NCI-H82 treated with DMSO at 0.1 percent for 48 hours (cell line): ENCODE measurements around the gene LRRC61.
"Not testable (repeated sequence)": the region's sequence is repeated elsewhere in the genome, so short reads cannot be mapped to it uniquely, and the experiment has no call there.

Source experiments
- DNase-seq: peaks from one replicate; lab custom pipeline; 2025; ENCODE audit not compliant: unreplicated experiment; lab: John Stamatoyannopoulos, UW

The LRRC61 gene, protein sequence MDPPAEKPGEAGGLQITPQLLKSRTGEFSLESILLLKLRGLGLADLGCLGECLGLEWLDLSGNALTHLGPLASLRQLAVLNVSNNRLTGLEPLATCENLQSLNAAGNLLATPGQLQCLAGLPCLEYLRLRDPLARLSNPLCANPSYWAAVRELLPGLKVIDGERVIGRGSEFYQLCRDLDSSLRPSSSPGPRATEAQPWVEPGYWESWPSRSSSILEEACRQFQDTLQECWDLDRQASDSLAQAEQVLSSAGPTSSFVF

DNA sequence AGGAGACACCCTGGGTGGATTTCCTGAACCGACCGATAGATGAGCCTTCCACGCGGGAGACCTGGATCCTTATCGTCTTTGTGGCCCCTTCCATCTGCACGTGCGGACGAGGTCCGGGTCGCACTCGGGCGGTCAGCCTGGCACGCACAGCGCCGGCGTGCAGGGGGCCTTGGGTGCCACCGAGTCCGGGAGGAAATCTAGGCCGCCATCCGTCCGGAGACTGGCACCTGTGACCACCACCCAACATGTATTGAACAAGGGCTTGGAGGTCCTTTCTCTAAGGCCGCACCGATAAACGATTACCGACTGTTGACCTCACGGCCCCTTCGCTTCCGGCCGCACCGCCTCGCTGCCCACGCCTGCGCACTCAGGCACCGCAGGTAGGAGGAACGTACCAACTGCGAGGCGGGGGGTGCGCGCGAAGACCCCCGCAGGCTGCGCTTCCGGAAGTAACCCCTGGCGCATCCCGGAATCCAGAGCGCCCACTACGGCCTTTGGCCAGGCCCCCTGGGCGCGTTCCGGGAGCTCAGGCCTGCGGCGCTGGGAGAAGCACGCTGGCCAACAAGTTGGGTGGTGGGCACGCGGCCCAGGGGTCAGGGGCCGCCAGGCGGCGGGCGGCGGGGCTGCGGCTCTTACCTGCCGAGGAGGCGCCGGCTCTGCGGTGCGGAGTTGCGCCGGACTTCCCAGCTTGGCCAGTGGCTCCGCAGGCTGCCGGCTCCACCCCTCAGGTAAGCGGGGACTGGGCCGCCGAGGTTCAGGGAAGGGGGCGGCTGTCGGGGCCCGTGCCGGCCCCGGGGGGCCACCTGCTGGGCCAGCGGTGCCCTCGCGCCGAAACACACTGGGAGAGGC lies at the start of gene LRRC61, which contains the start of gene ACTR3C:
Gene LRRC61 (plus strand): TSS at position 523 of the 849 bp plus-strand sequence. CDS start 13,507 bp downstream, outside the sequence.
Gene ACTR3C (minus strand): TSS at position 713 of the 849 bp plus-strand sequence. CDS start 28,249 bp downstream, outside the sequence.
- DNase-seq: peak; percentile 69

DNA sequence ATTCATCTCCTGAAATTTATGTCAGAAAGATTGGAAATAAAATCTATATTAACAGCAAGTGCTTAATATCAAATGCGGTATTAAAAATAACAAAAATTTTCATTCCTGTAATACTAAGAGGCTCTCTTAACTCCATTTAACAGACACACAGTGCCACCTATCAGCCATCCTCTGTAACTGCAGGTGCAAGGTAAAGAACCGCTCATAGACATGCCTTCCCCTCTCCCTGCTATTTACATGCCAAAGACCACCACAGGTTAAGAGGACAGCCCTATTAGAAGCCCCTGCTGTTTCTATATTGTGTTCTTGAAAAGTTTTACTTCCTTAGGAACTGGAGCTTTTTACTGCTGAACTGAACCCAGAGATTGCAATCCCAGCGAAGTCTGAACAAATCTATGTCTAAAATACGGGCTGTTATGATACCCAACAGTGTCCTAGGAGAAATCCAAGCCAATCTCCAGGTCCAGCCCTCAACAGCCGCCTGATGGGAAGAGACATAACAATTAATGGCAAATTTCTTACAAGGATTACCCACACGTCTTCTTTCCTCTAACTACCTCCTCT lies 46.9 kb upstream of the LRRC61 start:
- DNase-seq: peak; percentile 9

DNA sequence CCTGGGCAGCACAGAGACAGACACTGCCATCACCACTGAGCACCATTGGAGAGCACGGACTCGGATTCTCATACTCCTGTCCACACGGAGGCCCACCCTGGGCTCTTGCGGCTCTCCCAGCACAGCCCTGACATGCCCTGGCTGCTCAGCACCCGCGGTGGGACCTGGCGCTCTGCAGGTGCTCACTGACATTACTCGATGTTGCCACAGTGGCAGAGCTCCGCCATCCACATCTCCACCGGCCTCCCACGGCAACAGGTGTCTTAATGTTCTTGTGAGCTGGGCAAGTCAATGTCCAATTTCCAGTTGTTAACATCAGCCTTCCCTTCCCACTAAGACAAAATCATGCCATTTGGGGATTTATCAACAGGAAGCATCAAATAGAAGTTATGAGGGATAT lies 44.8 kb upstream of the LRRC61 start:
- not testable (repeated sequence) for DNase-seq

DNA sequence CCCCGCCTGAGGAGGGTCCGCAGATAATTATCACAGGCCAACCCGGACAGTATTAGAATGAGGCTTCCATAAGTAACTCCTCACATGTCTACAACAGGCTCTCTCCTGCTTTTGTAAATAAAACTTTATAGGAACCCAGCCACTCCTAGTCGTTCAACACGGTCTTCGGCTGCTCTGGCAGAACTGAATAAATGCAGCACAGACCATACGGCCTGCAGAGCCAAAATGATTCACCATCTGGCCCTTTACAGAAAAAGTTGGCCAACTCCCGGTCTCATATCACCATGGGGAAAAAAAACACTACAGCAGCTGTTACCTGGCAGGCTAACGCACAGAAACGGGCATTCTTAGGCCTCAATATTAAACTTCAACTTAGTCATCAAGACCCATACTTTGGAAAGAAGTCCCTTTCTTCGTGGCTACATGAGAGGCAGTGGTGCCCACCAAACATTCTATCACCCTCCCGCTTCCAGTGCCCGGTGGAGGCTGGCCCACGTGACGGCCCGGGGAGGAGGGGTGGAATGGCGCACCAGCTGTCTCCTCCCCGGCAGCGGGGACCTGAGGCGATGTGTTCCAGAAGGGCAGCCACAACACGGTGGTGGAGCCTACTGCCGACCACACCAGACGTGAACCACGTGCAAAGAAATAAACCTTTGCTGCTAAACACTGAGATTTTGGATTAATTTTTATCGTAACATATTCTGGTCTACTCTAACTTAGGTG lies 41.3 kb upstream of the LRRC61 start:
- not testable (repeated sequence) for DNase-seq

DNA sequence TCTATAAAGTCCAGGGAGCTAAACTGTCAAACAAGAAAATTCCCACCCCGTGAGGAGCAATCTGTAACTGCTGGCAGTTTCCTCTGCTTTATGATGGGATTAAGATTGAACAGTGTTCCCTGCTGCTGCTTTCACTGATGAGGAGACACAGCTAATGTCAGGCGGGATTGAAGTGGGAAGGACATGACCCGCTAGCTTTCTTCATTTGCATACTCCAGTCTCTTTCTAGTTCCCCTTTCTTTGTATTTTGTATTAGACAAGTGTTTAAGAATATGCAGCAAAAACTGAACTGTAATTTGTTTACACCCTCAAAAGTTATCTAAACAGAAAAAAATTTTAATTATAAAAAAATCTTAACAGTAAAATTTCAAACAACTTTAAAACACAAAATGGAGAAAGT lies 40.0 kb upstream of the LRRC61 start:
- not testable (repeated sequence) for DNase-seq

DNA sequence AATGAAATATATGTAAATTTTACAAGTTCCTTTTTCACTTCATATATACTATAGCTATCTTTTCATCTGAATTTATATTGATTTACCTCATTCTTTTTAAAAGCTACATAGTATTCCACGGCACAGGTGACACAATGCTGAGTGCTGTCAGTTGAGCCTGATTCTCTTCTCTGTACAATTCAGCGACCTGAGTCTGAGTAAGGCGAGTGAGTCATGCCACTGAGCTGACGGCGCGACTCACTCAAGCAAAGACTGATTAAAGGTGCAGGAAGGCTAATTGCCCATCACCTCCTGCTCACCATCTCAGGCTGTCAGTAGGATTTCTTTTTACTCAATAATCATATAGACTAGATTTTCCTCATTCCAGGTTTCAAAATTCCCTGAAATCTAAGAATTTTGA lies 39.5 kb upstream of the LRRC61 start:
- DNase-seq: not testable (repeated sequence)

DNA sequence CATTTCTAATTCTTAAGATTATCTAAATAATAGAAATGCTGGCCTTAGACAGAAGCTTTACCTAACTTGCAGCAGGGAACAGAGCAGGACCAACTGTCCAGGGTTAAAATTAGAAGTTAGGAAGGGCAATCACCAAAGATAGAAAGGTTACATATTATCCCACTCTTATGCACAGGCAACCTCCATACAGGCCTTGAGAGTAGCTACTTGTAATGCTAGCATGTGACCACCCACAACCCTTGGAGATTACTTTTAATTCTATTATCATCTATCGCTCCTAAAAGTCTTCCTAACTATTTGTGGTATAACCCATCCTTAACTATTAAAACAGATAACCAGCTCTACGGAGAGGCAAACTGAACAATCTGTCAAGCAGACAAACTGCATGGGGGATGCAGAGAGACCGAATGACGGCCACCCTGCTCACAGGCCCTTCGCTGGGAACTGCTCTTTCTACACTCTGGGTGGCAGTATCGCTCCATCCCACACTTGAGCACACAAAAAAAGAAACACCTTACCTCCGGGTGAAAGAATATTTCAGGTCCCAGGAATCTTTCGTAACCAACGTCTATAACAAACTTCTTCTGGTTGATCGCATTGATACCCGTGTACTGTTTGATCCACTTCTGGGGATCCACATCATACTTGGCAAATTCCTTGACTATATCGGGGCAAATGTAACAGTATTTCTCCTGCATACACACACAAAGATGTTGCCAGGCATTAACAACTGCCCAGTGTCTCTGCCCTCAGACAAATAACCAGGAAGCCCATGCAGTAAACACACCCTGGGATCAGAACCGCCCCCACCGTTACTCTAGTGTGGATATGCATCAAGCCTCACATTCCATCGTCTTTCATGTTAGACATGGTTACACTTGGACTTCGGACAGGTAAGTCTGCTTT lies 37.1 kb upstream of the LRRC61 start:
- DNase-seq: not testable (repeated sequence)

DNA sequence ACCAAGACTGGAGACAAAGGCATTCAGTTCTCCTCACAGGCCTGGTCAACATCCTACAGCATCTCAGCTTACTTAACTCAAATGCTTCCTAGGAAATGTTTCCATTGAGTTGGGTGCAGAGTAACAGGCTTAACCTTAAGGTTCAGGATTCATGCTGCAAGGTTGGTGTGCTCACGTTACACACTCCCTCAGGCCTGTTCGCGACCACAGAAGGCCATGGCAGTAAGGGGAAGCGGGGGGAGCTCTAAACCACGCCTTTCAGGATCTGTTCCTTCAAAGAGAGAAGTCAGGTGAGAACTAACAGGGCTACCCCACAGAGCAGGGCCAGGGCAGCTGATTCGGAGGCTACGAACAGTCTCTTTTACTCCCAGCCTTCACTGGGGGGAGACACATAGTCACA lies 35.3 kb upstream of the LRRC61 start:
- DNase-seq: not testable (repeated sequence)

DNA sequence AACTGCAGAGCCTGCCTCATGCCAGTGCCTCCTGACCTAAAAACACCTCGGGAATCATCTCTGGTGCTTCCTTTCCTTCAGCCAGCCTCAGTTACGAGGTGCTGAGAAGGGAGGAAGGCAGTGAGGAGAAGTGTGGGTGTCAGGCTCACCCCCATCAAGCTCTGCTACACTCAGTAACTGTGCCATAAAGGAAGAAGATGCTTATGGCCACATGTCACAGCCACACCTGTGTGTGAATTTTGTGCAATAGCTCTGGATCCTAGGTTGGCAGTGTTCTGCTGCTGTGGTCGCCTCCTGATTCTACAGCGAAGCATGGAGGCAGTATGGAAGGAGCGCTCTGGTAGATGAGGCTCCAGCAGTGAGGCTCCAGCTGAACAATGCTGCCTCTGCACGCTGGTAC lies 34.3 kb upstream of the LRRC61 start:
- not testable (repeated sequence) for DNase-seq

DNA sequence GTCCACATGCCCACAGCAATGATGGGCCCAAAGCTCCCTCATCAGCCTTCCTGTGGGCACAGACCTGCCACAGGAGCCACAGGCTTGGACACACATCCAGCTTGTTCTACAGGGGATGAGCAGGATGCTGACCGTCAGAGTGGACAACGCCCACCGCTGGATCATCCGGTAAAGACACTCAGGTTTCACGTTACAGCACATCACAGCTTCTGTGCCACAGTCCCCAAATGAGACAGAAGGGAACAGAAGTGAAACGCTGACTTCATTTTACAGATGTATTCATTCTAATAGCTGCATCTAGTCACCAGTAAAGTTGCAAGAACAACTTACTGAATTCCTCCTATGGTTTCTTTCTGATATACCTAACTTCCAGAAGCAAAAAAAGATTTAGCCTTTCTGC lies 32.8 kb upstream of the LRRC61 start:
- not testable (repeated sequence) for DNase-seq

DNA sequence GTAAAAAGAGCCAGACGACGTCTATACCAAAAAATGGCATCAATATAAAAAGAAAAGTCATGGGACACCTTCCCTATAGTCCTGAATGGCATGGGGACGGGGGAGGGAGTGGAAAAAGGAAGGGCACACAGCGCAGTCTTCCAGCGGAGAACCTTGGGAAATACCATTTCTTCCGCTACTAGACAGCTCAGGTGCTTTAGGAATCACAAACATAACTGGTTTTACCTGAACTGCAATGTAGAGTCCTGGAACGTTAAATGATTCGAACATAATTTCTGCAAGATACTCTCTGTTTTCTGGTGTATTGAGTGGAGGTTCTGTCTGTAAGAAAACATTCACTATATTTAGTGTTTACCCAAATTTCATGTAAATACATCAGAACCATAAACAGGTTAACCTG lies 28.1 kb upstream of the LRRC61 start:
- DNase-seq: not testable (repeated sequence)

DNA sequence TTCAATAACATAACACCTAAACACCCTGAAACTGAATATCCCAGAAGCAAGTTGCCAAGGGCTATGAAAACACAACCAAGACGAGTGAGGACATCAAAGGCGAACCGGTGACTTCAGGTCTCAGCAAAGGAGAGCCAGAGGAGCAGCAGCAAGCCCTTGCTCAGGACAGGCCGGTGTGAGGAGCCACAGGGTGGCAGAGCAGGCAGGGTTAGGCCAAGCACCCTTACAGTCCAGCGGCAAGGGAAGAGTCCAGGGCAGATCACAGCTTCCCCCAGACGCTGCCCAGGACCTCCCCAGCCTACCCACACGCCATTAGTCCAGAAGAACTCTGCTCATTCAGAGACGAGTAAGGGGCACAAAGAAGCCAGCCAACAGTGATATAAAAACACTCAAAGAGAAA lies 27.5 kb upstream of the LRRC61 start:
- DNase-seq: not testable (repeated sequence)

DNA sequence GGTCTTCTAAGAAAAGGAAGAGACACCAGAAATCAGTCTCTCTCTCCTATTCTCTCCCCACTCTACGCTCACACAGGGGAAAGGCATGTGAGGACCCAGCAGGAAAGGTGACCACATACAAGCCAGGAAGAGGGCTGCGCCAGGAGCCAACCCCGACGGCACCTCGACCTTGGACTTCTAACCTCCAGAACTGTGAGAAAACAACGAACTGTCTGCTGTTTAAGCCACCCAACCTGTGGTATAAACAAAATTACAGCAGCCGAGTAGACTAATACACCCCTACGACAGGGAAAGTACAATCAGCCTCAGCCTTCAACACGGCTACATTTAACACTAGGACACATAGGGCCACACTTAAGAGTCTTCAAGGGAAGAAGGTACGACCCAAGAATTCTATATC lies 26.4 kb upstream of the LRRC61 start:
- DNase-seq: not testable (repeated sequence)

DNA sequence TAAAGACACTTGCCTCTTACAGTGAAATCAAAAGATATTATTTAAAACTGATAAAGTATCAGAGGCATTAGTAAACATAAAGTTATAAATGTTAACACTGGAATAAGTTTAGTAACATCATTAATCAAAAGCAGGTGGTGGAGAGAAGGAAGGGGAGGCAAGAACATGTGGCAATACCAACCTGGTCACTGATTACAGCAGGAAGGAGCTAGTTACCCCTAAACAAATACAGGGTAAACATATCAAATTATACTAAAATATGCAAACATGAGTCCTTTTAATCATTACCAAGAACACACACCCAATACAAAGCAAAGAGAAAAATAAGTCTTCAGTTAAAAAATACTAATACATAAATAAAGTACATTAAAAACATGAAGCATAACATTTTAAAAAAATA lies 25.2 kb upstream of the LRRC61 start:
- not testable (repeated sequence) for DNase-seq

DNA sequence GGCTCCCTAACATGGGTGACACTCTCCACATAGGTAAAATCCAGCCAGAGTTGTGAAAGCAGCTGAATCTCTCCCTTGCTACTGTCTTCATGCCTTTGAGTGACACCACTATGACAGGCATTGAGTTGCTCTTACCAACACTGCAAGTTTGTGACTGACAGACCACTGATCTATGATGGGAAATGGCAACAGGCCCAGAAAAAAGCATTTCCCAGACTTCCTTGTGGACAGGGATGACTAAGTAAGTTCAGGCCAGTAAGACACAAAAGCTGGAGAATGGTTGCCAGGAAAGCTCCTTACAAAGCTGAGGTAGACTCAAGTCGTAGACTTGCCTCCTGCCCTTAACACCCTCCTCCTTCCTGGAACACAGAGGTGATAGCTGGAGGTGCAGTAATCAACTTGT lies 20.2 kb upstream of the LRRC61 start:
- not testable (repeated sequence) for DNase-seq

DNA sequence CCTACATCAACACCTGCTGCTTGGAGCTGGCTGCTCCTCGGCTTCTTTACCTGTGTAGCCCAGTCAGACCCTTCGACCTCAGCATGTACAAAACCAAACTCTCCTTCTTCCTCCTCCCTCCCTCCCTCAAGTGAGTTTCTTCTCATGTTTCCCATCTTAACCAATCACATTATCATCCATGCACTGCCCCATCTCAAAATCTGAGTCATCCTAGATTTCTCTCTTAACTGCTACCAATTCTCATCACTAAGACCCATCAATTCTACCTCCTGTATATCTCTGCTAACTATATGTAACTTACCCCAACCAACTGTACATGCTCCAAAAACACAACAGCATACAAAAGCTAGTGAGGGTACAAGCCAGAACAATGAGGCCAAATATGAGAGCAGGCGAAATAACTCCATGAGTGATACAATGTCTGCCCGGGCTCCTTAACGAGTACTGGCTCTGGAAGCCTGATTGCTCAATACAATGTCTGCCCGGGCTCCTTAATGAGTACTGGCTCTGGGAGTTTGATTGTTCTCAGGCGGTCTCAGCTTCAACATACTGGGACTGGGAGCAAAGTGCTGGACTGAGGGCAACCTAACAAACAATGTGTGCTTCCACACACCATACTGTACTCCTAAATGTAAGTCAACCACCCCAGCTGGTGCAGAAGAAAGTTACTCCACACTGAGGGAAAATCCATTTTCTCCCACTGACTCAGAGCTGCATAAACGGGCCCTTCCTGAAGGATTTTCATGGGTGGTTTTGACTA lies 18.5 kb upstream of the LRRC61 start:
- DNase-seq: not testable (repeated sequence)

DNA sequence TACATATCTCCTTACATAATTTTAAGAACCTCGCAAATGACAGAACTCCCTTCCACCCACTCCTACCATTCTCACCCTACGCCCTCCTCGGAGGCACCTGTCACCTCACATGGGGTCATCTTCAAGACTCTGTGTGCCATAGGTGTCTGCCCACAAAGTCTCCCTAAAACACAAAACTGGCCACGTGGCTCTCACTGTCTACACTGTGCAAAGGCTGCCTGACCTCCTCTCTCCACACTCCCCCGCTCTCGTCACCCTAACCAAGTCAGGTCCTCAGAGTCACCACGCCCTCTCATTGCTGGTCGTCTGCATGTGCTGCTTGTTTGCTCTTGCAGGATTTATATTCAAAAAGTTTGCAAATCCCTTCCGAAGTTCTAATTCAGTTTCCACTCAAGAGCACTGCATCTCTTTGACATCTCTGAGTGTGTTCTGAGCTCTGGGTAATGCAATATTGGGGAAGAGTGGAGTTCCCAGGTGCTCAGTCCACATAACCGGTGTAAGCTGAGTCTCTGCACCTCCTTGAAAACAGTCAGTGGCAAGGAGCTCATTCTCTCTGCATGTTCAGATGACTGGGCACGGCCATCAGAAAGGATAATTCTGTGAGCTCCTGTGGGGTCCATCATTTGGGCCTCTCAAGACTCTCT lies 17.8 kb upstream of the LRRC61 start:
- not testable (repeated sequence) for DNase-seq

DNA sequence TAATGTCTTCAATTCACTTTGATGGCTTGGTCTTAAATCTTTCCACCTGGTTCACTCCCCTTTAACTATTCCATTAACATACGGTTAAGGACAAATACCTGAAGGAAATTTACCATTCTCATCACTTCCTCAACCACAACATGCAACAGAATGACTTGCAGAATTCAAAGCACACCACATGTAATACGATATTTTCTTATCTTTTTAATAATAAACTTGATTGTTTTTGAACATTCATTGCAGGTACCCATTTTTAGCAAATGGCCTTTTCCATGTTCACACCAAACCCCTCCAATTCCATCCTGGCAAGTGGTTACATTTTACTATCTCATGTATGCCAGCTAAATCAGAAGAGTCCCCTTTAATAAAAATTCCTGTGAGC lies 17.3 kb upstream of the LRRC61 start:
- not testable (repeated sequence) for DNase-seq

DNA sequence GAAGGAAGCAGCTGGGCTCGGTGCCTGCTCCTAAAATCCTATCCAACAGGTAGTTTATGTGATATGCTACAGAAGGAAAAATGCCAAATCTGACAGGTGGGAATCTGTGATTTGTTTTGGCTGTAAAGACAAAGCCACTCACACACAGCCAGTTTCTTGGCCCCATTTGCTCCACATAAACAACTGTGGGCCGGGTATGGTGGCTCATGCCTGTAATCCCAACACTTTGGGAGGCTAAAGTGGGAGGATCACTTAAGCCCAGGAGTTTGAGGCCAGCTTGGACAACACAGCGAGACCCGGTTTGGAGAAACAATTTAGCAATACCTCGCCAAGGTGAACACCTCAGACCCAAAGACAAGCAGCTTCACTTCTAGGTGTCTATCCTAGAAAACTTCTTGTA lies 16.8 kb upstream of the LRRC61 start:
- DNase-seq: not testable (repeated sequence)
